HUES64 (cell line): Measurements from ENCODE around the gene POLE4.

Experiments used
- H3K27ac ChIP-seq: 2 replicates; pipeline ENCODE4 v1.7.0; 2013; ENCODE audit warnings: low read depth, low read length, inconsistent platforms
- H3K27me3 ChIP-seq: 2 replicates; pipeline ENCODE4 v1.6.1; 2013; ENCODE audit warnings: mild to moderate bottlenecking, low read length; ENCODE audit not compliant: insufficient read depth
- H3K36me3 ChIP-seq: 2 replicates; pipeline ENCODE4 v1.6.1; 2013; ENCODE audit warnings: mild to moderate bottlenecking, low read length; ENCODE audit not compliant: insufficient read depth
- H3K4me1 ChIP-seq: 2 replicates; pipeline ENCODE4 v1.6.1; 2013; ENCODE audit warnings: mild to moderate bottlenecking, low read length, moderate library complexity; ENCODE audit not compliant: insufficient read depth
- H3K4me3 ChIP-seq: 2 replicates; pipeline ENCODE4 v1.5.1; 2013; ENCODE audit warnings: mild to moderate bottlenecking, low read length, moderate library complexity
- H3K9ac ChIP-seq: 2 replicates; pipeline ENCODE4 v1.6.1; 2013; ENCODE audit warnings: mild to moderate bottlenecking, low read depth, low read length
- H3K9me3 ChIP-seq: 2 replicates; pipeline ENCODE4 v1.6.1; 2013; ENCODE audit warnings: low read depth, low read length; ENCODE audit not compliant: insufficient read depth
- whole genome bisulfite sequencing: fragments of 150-250, 120-280 bp; methylation state at CpG from one replicate; pipeline ENCODE4 v1.1.7; 2013; ENCODE audit warnings: missing lambda C conversion rate; 5-methylcytosine and 5-hydroxymethylcytosine counted together

POLE4 gene

DNA sequence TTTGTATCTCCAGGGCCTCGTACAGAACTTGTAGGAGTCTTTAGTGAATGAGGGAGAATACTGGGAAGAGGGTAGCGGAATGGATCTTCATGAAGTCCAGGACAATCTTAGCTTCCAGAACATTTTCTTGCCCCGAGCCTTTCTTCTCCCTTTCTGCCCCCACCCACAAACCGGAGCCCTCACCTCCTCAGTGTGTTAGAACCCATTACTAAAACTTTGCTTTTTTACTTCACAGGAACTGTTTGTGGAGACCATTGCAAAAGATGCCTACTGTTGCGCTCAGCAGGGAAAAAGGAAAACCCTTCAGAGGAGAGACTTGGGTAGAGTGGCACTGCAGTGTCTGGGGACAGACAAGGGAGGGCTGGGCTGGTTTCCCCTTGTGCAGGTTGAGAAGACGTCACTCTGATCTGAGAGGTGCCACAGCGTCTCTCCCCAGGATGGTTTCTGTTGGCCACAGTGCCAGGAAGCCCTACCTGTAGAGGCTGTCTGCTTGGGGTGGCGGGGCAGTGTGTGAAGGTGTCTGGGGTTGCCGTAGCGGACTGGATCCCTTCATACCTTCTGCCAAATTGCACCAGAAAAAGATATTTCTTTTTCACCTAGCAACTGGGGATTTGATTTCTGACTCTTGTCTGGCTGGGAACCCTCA is 786 bp downstream of the POLE4 start:
- H3K9me3 ChIP-seq, result peaks cover 3% of the 10 kb centered on the region; the same call in 1 of the 2 replicates
- H3K4me1 ChIP-seq, result no peaks in the 10 kb centered on the region
- peaks cover 16% of the 10 kb centered on the region; the same call in 1 of the 2 replicates for H3K36me3 ChIP-seq
- H3K27ac ChIP-seq, result no peak overlapping the region
- WGBS, result 94% methylated on average over 10 of the region's 10 CpGs
- H3K4me3 ChIP-seq, result peak overlapping the region; percentile 74
- no peak overlapping the region for H3K9ac ChIP-seq
- H3K27me3 ChIP-seq, result peaks cover 10% of the 10 kb centered on the region

DNA sequence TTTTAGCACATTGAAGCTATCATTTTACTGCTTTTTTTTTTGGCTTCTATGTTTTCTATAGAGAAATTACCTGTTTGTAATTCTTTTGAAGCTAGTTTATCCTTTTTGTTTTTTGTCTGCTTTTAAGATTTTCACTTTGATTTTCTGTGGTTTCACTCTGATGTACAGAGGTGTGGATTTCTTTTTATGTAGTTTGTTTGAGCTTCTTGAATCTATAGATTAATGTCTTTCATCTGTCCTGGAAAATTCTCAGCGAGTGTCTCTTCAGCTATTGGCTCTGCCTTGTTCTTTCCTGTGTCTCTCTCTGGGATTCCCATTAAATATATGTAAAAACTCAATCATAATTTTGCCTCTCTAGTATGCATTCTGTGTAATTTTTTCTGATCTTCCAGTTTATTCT is 8.4 kb downstream of the POLE4 start:
- H3K4me3 ChIP-seq, result no peak overlapping the region
- no peaks in the 10 kb centered on the region for H3K4me1 ChIP-seq
- WGBS, result 89% methylated on average over 1 of the region's 1 CpG
- no peaks in the 10 kb centered on the region for H3K27me3 ChIP-seq
- no peak overlapping the region for H3K9ac ChIP-seq
- no peak overlapping the region for H3K27ac ChIP-seq
- H3K36me3 ChIP-seq, result peaks cover 10% of the 10 kb centered on the region; the same call in 1 of the 2 replicates
- H3K9me3 ChIP-seq, result no peaks in the 10 kb centered on the region

DNA sequence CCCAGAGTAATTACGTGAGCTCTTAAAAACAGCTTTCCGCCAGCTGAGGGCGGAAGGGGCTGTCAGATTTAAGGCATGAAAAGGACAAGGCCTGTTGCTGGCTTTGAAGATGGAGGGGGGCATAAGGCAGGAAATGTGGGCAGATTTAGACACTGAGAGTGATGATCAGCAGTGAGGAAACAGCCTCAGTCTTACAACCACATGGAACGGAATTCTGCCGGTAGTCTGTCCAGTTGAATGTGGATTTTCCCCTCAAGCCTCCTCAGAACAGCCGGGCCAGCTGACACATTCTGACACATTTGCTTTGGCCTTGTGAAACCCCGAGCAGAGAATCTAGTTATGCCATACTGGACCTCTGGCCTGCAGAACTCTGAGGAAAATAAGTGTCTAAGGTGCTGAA is 16.6 kb downstream of the POLE4 start:
- H3K4me3 ChIP-seq, result no peak overlapping the region
- no peaks in the 10 kb centered on the region for H3K27me3 ChIP-seq
- H3K36me3 ChIP-seq, result no peaks in the 10 kb centered on the region
- H3K9me3 ChIP-seq, result no peaks in the 10 kb centered on the region
- WGBS, result 91% methylated on average over 7 of the region's 7 CpGs
- no peak overlapping the region for H3K9ac ChIP-seq
- H3K4me1 ChIP-seq, result no peaks in the 10 kb centered on the region
- no peak overlapping the region for H3K27ac ChIP-seq

DNA sequence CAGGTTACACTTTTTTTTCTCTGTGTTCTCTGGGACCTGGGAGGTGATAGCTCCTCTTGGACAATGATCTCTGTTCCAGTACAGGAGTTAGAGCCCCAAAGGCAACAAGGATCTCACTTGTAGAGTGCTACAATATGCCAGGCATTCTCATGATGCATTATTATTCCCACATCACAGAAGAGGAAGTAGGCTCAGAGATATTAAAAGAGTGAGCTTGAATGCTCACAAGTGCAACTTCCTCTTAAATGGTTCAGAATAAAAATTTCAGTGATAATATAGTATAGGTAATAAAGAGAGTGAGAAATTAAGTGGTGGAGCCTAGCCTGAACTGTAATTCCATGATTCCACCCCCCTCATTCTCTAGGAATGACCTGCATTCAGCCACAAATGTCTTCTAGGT is 21.4 kb downstream of the POLE4 start:
- H3K27me3 ChIP-seq, result no peaks in the 10 kb centered on the region
- no peak overlapping the region for H3K9ac ChIP-seq
- H3K9me3 ChIP-seq, result no peaks in the 10 kb centered on the region
- no peak overlapping the region for H3K4me3 ChIP-seq
- H3K36me3 ChIP-seq, result no peaks in the 10 kb centered on the region
- H3K4me1 ChIP-seq, result 0 out of 2 replicates have a peak, but pooled peaks cover under 1% of the 10 kb centered on the region
- H3K27ac ChIP-seq, result no peak overlapping the region

DNA sequence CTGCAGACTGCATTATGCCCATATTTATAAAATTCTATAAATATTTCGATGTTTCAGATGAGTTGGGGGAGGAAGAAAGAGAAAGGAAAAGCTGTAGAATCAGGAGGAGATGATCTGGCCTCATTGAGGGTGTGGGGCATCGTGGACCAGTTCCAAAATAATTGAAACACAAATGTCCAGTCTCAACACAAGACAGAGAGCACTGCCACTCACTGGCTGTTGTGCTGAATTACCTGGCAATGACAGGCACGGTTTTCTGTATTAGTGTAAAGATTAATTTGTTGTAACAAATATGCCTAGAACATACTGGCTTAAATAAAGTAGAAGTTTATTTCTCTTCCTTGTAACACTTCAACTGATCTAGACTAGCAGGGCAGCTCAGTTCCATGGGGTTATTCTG is 24.1 kb downstream of the POLE4 start:
- H3K4me1 ChIP-seq, result peaks cover 3% of the 10 kb centered on the region; the same call in 1 of the 2 replicates
- no peak overlapping the region for H3K27ac ChIP-seq
- WGBS, result 77% methylated on average over 3 of the region's 3 CpGs
- no peak overlapping the region for H3K4me3 ChIP-seq
- no peak overlapping the region for H3K9ac ChIP-seq
- H3K9me3 ChIP-seq, result no peaks in the 10 kb centered on the region
- H3K27me3 ChIP-seq, result no peaks in the 10 kb centered on the region
- H3K36me3 ChIP-seq, result no peaks in the 10 kb centered on the region

DNA sequence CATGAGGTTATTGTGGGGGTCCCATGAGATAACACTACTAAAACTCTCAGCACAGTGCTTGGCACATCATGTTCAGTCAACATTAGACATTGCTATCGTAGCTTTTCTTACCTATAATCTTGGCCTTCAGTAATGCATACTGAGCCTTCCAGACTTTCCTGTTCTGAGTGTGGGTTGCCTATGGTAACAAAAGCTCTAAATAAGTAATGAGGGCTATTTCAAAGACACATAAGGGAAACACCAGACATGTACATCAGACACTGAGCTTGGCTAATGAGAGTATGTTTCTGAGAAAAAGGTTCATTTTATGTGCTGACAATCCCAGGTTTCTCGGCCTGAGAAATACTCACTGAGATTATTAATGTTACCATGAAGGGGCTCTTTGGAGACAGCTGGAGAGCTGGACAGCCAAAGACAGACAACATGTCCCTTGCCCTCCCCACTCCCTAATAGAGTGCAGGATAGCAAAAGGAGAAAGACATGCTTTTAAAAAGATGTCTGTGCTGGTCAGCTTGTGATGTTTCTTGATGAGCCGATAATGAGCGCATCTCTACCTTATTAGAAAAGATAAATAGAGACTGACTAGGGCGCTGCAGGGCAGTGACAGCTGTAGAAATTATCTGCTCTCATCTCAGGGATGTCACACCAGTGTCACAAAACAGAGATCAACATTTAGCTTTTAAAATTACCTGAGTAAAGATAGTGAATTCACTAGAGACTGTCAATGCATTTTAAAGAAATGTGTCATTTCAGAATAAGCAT is 25.4 kb downstream of the POLE4 start:
- H3K9ac ChIP-seq, result no peak overlapping the region
- 92% methylated on average over 5 of the region's 5 CpGs for WGBS
- no peaks in the 10 kb centered on the region for H3K36me3 ChIP-seq
- no peaks in the 10 kb centered on the region for H3K27me3 ChIP-seq
- H3K27ac ChIP-seq, result no peak overlapping the region
- no peak overlapping the region for H3K4me3 ChIP-seq
- peaks cover 3% of the 10 kb centered on the region; the same call in 1 of the 2 replicates for H3K4me1 ChIP-seq
- H3K9me3 ChIP-seq, result no peaks in the 10 kb centered on the region

DNA sequence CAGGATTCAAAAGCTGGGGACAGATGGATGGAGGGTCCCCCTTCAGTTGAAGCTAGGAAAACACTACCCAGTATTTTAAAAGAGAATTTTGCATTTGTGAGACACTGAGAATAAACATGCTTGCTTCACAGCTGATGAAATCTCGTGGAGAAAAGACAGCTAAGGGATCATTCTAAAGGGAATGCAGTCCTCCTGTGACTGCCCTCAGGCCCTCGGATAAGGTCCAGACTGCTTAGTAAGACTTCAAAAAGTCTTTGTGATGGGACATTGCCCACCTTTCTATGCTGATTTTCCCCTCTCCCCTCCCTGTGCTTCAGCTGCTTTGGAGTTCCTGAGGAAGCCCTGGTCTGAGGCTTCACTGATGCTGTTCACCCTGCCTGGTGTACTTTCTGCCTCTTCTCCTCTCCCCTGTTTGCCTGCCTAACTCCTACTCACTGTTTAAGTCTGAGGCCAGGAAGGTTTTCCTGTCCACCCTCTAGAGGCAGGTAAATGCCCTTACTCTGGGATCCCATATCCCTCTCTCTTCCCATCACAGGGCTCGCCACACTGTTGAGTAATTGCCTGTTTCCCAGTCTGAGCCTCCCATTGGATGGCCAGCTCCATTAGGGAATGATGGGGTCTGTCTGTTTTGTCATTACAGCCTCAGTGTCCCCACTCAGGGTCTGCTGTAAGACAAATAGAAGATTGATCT is 26.6 kb downstream of the POLE4 start:
- no peak overlapping the region for H3K27ac ChIP-seq
- H3K36me3 ChIP-seq, result no peaks in the 10 kb centered on the region
- H3K4me1 ChIP-seq, result peaks cover 3% of the 10 kb centered on the region; the same call in 1 of the 2 replicates
- H3K27me3 ChIP-seq, result no peaks in the 10 kb centered on the region
- H3K9ac ChIP-seq, result no peak overlapping the region
- 60% methylated on average over 3 of the region's 3 CpGs for WGBS
- no peaks in the 10 kb centered on the region for H3K9me3 ChIP-seq
- no peak overlapping the region for H3K4me3 ChIP-seq

DNA sequence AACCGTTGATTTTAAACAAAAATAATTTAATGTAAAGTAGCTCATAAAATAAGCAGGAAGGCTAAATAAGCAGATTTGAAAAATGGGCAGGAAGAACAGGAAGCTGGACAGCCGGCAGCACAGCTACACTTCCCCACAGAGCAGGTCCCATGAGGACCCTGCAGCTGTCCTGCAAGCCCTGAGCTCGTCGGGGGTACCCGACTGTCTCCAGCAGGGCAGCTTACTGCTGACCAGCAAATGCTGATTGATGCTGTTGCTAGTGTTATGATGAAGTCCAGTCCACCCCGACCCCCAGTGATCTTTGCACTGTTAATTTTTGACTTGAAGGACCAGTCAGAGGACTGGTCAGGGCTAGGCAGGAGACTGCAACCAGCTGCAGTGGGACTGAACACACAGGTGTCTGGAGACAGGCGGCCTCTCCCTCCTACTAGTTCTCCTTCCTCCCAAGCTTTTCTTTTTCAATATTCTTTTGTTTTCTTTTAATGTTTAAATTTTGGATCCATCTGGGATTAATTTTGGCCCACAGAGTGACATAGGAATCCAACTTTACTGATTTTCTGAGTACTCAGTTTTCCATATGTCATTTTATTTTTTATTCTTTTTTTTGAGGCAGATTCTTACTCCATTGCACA is 27.7 kb downstream of the POLE4 start:
- no peak overlapping the region for H3K9ac ChIP-seq
- no peaks in the 10 kb centered on the region for H3K36me3 ChIP-seq
- no peak overlapping the region for H3K27ac ChIP-seq
- WGBS, result 90% methylated on average over 6 of the region's 7 CpGs
- no peak overlapping the region for H3K4me3 ChIP-seq
- H3K4me1 ChIP-seq, result peaks cover 3% of the 10 kb centered on the region; the same call in 1 of the 2 replicates
- no peaks in the 10 kb centered on the region for H3K9me3 ChIP-seq
- H3K27me3 ChIP-seq, result no peaks in the 10 kb centered on the region

DNA sequence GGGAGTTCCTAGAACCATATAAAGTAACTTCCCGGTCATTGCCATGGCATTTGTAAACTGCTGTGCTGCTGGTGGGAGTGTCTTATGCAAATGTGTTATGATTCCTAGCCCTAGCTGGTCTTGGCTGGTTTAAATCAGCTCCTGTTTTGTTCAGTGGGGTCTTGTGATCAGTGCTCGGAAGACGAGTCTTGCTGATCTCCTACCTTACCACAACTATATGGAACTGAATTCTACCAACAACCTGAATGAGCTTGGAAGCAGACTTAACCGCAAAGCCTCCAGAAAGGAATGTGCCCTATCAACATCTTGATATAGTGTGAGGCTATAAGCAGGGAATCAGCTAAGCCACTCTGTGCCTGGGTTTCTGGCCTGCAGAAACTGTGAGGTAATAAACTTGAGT is 33.5 kb downstream of the POLE4 start:
- H3K27ac ChIP-seq, result no peak overlapping the region
- H3K9ac ChIP-seq, result no peak overlapping the region
- no peaks in the 10 kb centered on the region for H3K36me3 ChIP-seq
- WGBS, result 84% methylated on average over 4 of the region's 4 CpGs
- H3K27me3 ChIP-seq, result no peaks in the 10 kb centered on the region
- no peaks in the 10 kb centered on the region for H3K9me3 ChIP-seq
- H3K4me3 ChIP-seq, result no peak overlapping the region
- H3K4me1 ChIP-seq, result no peaks in the 10 kb centered on the region

DNA sequence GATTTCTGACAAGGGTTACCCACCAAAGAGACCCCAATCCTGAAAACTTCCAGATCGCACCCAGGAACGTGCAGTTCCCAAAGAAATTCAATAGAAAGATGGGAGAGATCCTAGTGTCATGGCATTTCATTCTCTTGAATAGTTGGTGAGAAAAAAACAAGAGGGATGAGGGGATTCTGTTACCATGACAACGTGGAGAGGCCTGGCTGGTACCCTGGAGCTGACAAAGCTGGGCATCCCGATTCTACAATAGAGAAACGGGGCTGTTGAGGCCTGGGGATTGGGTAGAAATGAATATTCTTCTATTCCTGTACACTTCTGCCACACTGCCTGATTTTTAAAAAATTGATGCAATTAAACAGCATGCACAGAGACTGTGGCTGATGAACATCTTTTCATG is 41.0 kb downstream of the POLE4 start:
- Histone ChIP-seq H3K4me1 (no peaks in the 10 kb centered on the region), H3K9ac (no peak overlapping the region), H3K27ac (no peak overlapping the region), H3K36me3 (no peaks in the 10 kb centered on the region), H3K9me3 (peaks cover 13% of the 10 kb centered on the region; the same call in 1 of the 2 replicates), H3K27me3 (no peaks in the 10 kb centered on the region), H3K4me3 (no peak overlapping the region)
- 98% methylated on average over 5 of the region's 5 CpGs for WGBS

DNA sequence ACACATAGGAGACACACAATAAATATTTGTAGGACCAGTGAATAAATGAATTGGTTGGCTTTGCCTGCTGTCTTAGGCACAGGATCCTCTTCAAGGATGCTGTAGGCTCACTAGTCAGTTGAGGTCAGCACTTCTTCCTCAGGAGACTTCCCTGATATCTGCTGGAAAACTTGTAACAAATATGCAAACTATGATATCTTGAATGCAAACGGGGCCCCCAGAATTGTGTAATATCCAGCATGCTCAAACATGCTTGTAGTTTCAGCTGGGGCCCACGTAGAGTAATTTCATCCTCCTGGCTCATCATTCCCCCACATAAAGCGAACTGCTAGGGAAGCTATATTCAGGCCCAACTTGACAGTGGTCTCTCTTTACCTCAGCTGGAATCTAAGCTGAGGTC is 43.6 kb downstream of the POLE4 start:
- Histone ChIP-seq H3K9me3 (peaks cover 13% of the 10 kb centered on the region; the same call in 1 of the 2 replicates), H3K27ac (no peak overlapping the region), H3K9ac (no peak overlapping the region), H3K27me3 (no peaks in the 10 kb centered on the region), H3K4me1 (no peaks in the 10 kb centered on the region), H3K36me3 (no peaks in the 10 kb centered on the region), H3K4me3 (no peak overlapping the region)
- 92% methylated on average over 3 of the region's 3 CpGs for WGBS
